Astrocyte (in vitro differentiated cells and primary cell): ENCODE data around the gene SCAPER. TPM values are rescaled to one million over a fixed set of nuclear protein-coding genes. Genes with fewer than 3 reads are reported as not detected.
A peak's percentile ranks its signal among the peaks of the same experiment; 100 is the strongest.

Experiments
- DNase-seq: peaks from one replicate; pipeline ENCODE4 v3.0.0-alpha.2; 2010; ENCODE audit warnings: low read depth
- FAIRE-seq: peaks from 2 replicates; lab custom pipeline; 2011; peaks lifted over from hg19 to GRCh38; lab: Jason Lieb, UNC
- H2AFZ ChIP-seq: 2 replicates; pipeline ENCODE4 v1.6.0; 2012; ENCODE audit warnings: low read depth, low read length, inconsistent platforms
- H3K27ac ChIP-seq: 2 replicates; pipeline ENCODE4 v1.5.1; 2011; ENCODE audit warnings: low read depth, low read length, inconsistent platforms
- H3K27me3 ChIP-seq: 2 replicates; pipeline ENCODE4 v1.6.0; 2011; ENCODE audit warnings: low read length, inconsistent platforms; ENCODE audit not compliant: insufficient read depth
- H3K36me3 ChIP-seq: 2 replicates; pipeline ENCODE4 v1.5.1; 2011; ENCODE audit warnings: low read length, inconsistent platforms; ENCODE audit not compliant: insufficient read depth
- H3K4me1 ChIP-seq: 2 replicates; pipeline ENCODE4 v1.5.1; 2011; ENCODE audit warnings: low read length, inconsistent platforms; ENCODE audit not compliant: insufficient read depth
- H3K4me2 ChIP-seq: 2 replicates; pipeline ENCODE4 v1.6.0; 2012; ENCODE audit warnings: low read length, inconsistent platforms
- H3K4me3 ChIP-seq: 2 replicates; pipeline ENCODE4 v1.5.1; 2011; ENCODE audit warnings: low read depth, mild to moderate bottlenecking, low read length, inconsistent platforms; ENCODE audit not compliant: insufficient read depth
- H3K79me2 ChIP-seq: 2 replicates; pipeline ENCODE4 v1.6.0; 2012; ENCODE audit warnings: mild to moderate bottlenecking, low read length, inconsistent platforms; ENCODE audit not compliant: insufficient read depth
- H3K9ac ChIP-seq: 2 replicates; pipeline ENCODE4 v1.6.0; 2012; ENCODE audit warnings: mild to moderate bottlenecking, low read length, inconsistent platforms
- H3K9me3 ChIP-seq: 2 replicates; pipeline ENCODE4 v1.5.1; 2012; ENCODE audit warnings: low read depth, mild to moderate bottlenecking, low read length, inconsistent platforms; ENCODE audit not compliant: insufficient read depth
- H4K20me1 ChIP-seq: 2 replicates; pipeline ENCODE4 v1.6.0; 2012; ENCODE audit warnings: low read length, inconsistent platforms; ENCODE audit not compliant: insufficient read depth
- H3K27ac Mint-ChIP-seq: one replicate; pipeline ENCODE4 v1.8.0; 2021; ENCODE audit warnings: mild to moderate bottlenecking, mixed read lengths; ENCODE audit not compliant: unreplicated experiment
- H3K27me3 Mint-ChIP-seq: one replicate; pipeline ENCODE4 v1.8.0; 2021; ENCODE audit warnings: low read depth, mixed read lengths; ENCODE audit not compliant: unreplicated experiment
- H3K36me3 Mint-ChIP-seq: one replicate; pipeline ENCODE4 v1.8.0; 2021; ENCODE audit warnings: low read depth, mixed read lengths; ENCODE audit not compliant: unreplicated experiment
- H3K4me1 Mint-ChIP-seq: one replicate; pipeline ENCODE4 v1.8.0; 2021; ENCODE audit warnings: low read depth, mixed read lengths; ENCODE audit not compliant: unreplicated experiment
- H3K4me3 Mint-ChIP-seq: one replicate; pipeline ENCODE4 v1.8.0; 2021; ENCODE audit warnings: mild to moderate bottlenecking, moderate library complexity, mixed read lengths; ENCODE audit not compliant: unreplicated experiment
- H3K9me3 Mint-ChIP-seq: one replicate; pipeline ENCODE4 v1.8.0; 2021; ENCODE audit warnings: mild to moderate bottlenecking, mixed read lengths; ENCODE audit not compliant: unreplicated experiment
- EZH2 ChIP-seq: IDR thresholded peaks from 2 replicates; pipeline ENCODE4 v1.6.1; 2012; ENCODE audit warnings: mild to moderate bottlenecking, low read length, inconsistent platforms; ENCODE audit not compliant: insufficient read depth
- total RNA-seq: library from RNA; stranded (reverse); gene quantifications from 2 replicates; pipeline ENCODE4 v1.2.1, GENCODE V29; 2021
- TF ChIP-seq, protein P1 (sequence below): IDR thresholded peaks from 2 replicates; pipeline ENCODE4 v1.5.1; 2011; ENCODE audit warnings: low read depth, mild to moderate bottlenecking, inconsistent platforms, low read length, moderate library complexity; ENCODE audit not compliant: insufficient read depth

Gene SCAPER
- total RNA-seq, 1 donor from 2014 or later, result 8.6 TPM

GRCh38 chr15:76939715-76940114 is 34.6 kb upstream of the SCAPER start:
- no peak overlapping the region for H3K4me2 ChIP-seq
- peaks cover 3% of the 10 kb centered on the region for H4K20me1 ChIP-seq
- Mint-ChIP-seq H3K9me3 (no peaks in the 10 kb centered on the region), H3K36me3 (peaks cover 11% of the 10 kb centered on the region), H3K4me1 (no peaks in the 10 kb centered on the region), H3K27me3 (no peaks in the 10 kb centered on the region), H3K4me3 (no peak overlapping the region), H3K27ac (peak overlapping the region; percentile 77)
- TF ChIP-seq EZH2, result no peak
- TF ChIP-seq, protein P1, sequence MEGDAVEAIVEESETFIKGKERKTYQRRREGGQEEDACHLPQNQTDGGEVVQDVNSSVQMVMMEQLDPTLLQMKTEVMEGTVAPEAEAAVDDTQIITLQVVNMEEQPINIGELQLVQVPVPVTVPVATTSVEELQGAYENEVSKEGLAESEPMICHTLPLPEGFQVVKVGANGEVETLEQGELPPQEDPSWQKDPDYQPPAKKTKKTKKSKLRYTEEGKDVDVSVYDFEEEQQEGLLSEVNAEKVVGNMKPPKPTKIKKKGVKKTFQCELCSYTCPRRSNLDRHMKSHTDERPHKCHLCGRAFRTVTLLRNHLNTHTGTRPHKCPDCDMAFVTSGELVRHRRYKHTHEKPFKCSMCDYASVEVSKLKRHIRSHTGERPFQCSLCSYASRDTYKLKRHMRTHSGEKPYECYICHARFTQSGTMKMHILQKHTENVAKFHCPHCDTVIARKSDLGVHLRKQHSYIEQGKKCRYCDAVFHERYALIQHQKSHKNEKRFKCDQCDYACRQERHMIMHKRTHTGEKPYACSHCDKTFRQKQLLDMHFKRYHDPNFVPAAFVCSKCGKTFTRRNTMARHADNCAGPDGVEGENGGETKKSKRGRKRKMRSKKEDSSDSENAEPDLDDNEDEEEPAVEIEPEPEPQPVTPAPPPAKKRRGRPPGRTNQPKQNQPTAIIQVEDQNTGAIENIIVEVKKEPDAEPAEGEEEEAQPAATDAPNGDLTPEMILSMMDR, result no peak
- FAIRE-seq (no peak), DNase-seq (no peak)
- H3K36me3 ChIP-seq, result peaks cover 14% of the 10 kb centered on the region
- H2AFZ ChIP-seq, result no peak overlapping the region
- no peak overlapping the region for H3K27ac ChIP-seq
- H3K4me3 ChIP-seq, result no peak overlapping the region
- no peaks in the 10 kb centered on the region for H3K9me3 ChIP-seq
- H3K9ac ChIP-seq, result no peak overlapping the region
- H3K79me2 ChIP-seq, result peaks cover 3% of the 10 kb centered on the region
- H3K27me3 ChIP-seq, result no peaks in the 10 kb centered on the region
- H3K4me1 ChIP-seq, result no peaks in the 10 kb centered on the region

DNA sequence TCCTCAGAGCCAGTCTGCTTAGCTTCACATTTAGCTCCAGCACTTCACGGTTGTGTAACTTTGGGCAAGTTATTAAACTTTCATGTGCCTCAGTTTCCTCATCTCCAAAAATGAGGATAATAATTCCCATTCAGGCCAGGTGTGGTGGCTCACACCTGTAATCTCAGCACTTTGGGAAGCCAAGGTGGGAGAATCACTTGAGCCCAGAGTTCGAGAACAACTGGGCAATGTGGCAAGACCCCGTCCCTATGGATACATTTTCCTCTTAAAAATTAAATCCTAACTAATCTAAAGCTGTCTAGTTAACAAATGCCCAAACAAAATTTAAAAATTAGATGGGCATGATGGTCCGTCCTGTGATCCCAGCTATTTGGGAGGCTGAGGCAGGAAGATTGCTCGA is 33.6 kb upstream of the SCAPER start:
- H3K36me3 Mint-ChIP-seq, result peaks cover 6% of the 10 kb centered on the region
- FAIRE-seq, result no peak
- no peaks in the 10 kb centered on the region for H3K4me1 Mint-ChIP-seq
- no peaks in the 10 kb centered on the region for H3K9me3 ChIP-seq
- H3K27me3 Mint-ChIP-seq, result no peaks in the 10 kb centered on the region
- no peak for DNase-seq
- H3K27ac ChIP-seq, result no peak overlapping the region
- H3K79me2 ChIP-seq, result peaks cover 5% of the 10 kb centered on the region
- H3K9me3 Mint-ChIP-seq, result no peaks in the 10 kb centered on the region
- TF ChIP-seq, protein P1, result no peak
- no peak for TF ChIP-seq EZH2
- no peak overlapping the region for H2AFZ ChIP-seq
- H3K4me3 Mint-ChIP-seq, result no peak overlapping the region
- peaks cover 15% of the 10 kb centered on the region for H3K36me3 ChIP-seq
- no peaks in the 10 kb centered on the region for H3K4me1 ChIP-seq
- no peak overlapping the region for H3K4me2 ChIP-seq
- no peak overlapping the region for H3K9ac ChIP-seq
- H4K20me1 ChIP-seq, result peaks cover 3% of the 10 kb centered on the region
- H3K27me3 ChIP-seq, result no peaks in the 10 kb centered on the region
- H3K27ac Mint-ChIP-seq, result no peak overlapping the region
- H3K4me3 ChIP-seq, result no peak overlapping the region

DNA sequence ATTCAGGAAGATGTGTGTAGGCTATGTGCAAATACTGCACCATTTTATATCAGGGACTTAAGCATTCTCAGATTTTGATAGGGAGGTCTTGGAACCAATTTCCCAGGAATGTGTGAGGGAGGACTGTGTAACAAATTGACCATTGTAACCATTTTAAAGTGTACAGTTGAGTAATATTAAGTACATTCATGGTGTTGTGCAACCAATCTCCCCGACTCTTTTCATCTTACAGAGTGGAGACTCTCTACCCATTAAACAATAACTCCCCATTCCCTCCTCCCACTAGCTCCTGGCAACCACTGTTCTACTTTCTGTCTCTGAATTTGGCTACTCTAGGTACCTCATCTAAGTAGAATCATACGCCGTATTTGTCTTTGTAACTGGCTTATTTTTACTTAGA is 31.5 kb upstream of the SCAPER start:
- Histone ChIP-seq H3K27me3 (no peaks in the 10 kb centered on the region), H3K9me3 (no peaks in the 10 kb centered on the region), H3K79me2 (peaks cover 24% of the 10 kb centered on the region), H3K9ac (no peak overlapping the region), H3K4me2 (no peak overlapping the region), H3K4me3 (no peak overlapping the region), H4K20me1 (peaks cover 3% of the 10 kb centered on the region), H3K27ac (no peak overlapping the region), H3K4me1 (peaks cover 7% of the 10 kb centered on the region), H3K36me3 (peaks cover 17% of the 10 kb centered on the region), H2AFZ (no peak overlapping the region)
- no peak for DNase-seq
- TF ChIP-seq, protein P1, result no peak
- no peak for TF ChIP-seq EZH2
- FAIRE-seq, result no peak
- Mint-ChIP-seq H3K4me1 (no peaks in the 10 kb centered on the region), H3K27me3 (no peaks in the 10 kb centered on the region), H3K4me3 (no peak overlapping the region), H3K36me3 (peaks cover 5% of the 10 kb centered on the region), H3K9me3 (no peaks in the 10 kb centered on the region), H3K27ac (no peak overlapping the region)
